Nephron progenitor cell (in vitro differentiated cells): ENCODE results near the gene SLC17A7.

Experiments
- DNase-seq: peaks from one replicate; pipeline ENCODE4 v3.0.0; 2021
- H3K27ac Mint-ChIP-seq: 2 replicates; pipeline ENCODE4 v1.8.0; 2021; ENCODE audit warnings: mild to moderate bottlenecking, moderate library complexity, mixed read lengths
- H3K27me3 Mint-ChIP-seq: 2 replicates; pipeline ENCODE4 v1.8.0; 2021; ENCODE audit warnings: mild to moderate bottlenecking, low read depth, mixed read lengths; ENCODE audit not compliant: poor library complexity
- H3K36me3 Mint-ChIP-seq: 2 replicates; pipeline ENCODE4 v1.8.0; 2021; ENCODE audit warnings: low read depth, mixed read lengths
- H3K4me1 Mint-ChIP-seq: 2 replicates; pipeline ENCODE4 v1.8.0; 2021; ENCODE audit warnings: mixed read lengths
- H3K4me3 Mint-ChIP-seq: 2 replicates; pipeline ENCODE4 v1.8.0; 2021; ENCODE audit warnings: mild to moderate bottlenecking, moderate library complexity, mixed read lengths
- H3K9me3 Mint-ChIP-seq: 2 replicates; pipeline ENCODE4 v1.8.0; 2021; ENCODE audit warnings: mild to moderate bottlenecking, moderate library complexity, mixed read lengths
- CTCF ChIP-seq: fragments of 200-600 bp; sonication (generic); IDR thresholded peaks from 2 replicates; pipeline ENCODE4 v1.5.0; 2021; ENCODE audit warnings: antibody characterized with exemption

Gene SLC17A7

GRCh38 chr19:49433240-49433901 is 8.0 kb downstream of the SLC17A7 start:
- H3K36me3 Mint-ChIP-seq: no peaks in the 10 kb centered on the region
- DNase-seq: no peak
- no peak overlapping the region for H3K27ac Mint-ChIP-seq
- TF ChIP-seq CTCF: no peak
- peaks cover 46% of the 10 kb centered on the region for H3K4me1 Mint-ChIP-seq
- H3K4me3 Mint-ChIP-seq: no peak overlapping the region
- H3K27me3 Mint-ChIP-seq: peaks cover 100% of the 10 kb centered on the region
- H3K9me3 Mint-ChIP-seq: peaks cover 20% of the 10 kb centered on the region

GRCh38 chr19:49432141-49433073 is 8.9 kb downstream of the SLC17A7 start:
- TF ChIP-seq CTCF: no peak
- no peaks in the 10 kb centered on the region for H3K36me3 Mint-ChIP-seq
- H3K27ac Mint-ChIP-seq: no peak overlapping the region
- no peak overlapping the region for H3K4me3 Mint-ChIP-seq
- peaks cover 45% of the 10 kb centered on the region for H3K4me1 Mint-ChIP-seq
- no peak for DNase-seq
- H3K27me3 Mint-ChIP-seq: peaks cover 99% of the 10 kb centered on the region
- peaks cover 20% of the 10 kb centered on the region for H3K9me3 Mint-ChIP-seq

GRCh38 chr19:49431330-49431749 is 10.0 kb downstream of the SLC17A7 start:
- no peak for DNase-seq
- Mint-ChIP-seq H3K27ac (no peak overlapping the region), H3K4me3 (no peak overlapping the region), H3K27me3 (peaks cover 99% of the 10 kb centered on the region), H3K4me1 (peaks cover 45% of the 10 kb centered on the region), H3K9me3 (peaks cover 20% of the 10 kb centered on the region), H3K36me3 (no peaks in the 10 kb centered on the region)
- TF ChIP-seq CTCF: no peak

- peak; percentile 10 for TF ChIP-seq CTCF
- Mint-ChIP-seq H3K4me1 (peaks cover 46% of the 10 kb centered on the region), H3K36me3 (no peaks in the 10 kb centered on the region), H3K9me3 (peaks cover 20% of the 10 kb centered on the region), H3K27ac (no peak overlapping the region), H3K4me3 (peak overlapping the region; percentile 11), H3K27me3 (peaks cover 99% of the 10 kb centered on the region)
- no peak for DNase-seq
Observed at GRCh38 chr19:49430678-49431329, 10.5 kb downstream of the SLC17A7 start.

- TF ChIP-seq CTCF: no peak
- peaks cover 20% of the 10 kb centered on the region for H3K9me3 Mint-ChIP-seq
- H3K27ac Mint-ChIP-seq: no peak overlapping the region
- H3K4me3 Mint-ChIP-seq: no peak overlapping the region
- no peaks in the 10 kb centered on the region for H3K36me3 Mint-ChIP-seq
- H3K4me1 Mint-ChIP-seq: peaks cover 52% of the 10 kb centered on the region
- H3K27me3 Mint-ChIP-seq: peaks cover 99% of the 10 kb centered on the region
- DNase-seq: no peak
Observed at GRCh38 chr19:49430172-49430677, 11.1 kb downstream of the SLC17A7 start.
